ENCODE results near the gene PPARG.

PPARG gene

GRCh38 chr3:12424635-12425319, 135.9 kb downstream of the PPARG start:
- Histone ChIP-seq H3K36me3 (ENCODE audit: control insufficient read depth, insufficient read depth, low read length, severe bottlenecking) (peaks cover 82% of the 10 kb centered on the region), H3K27me3 (replicated peaks; ENCODE audit: control insufficient read depth, insufficient read depth, low read length) (no peaks in the 10 kb centered on the region), H3K4me3 (ENCODE audit: low read length) (no peak overlapping the region), H3K9ac (ENCODE audit: low read length) (no peak overlapping the region), H3K4me1 (ENCODE audit: control insufficient read depth, insufficient read depth, low read length) (peaks cover 64% of the 10 kb centered on the region), H3K9me3 (ENCODE audit: control insufficient read depth, low read length) (no peaks in the 10 kb centered on the region)
- DNase-seq (ENCODE audit: low read depth) = no peak

DNA sequence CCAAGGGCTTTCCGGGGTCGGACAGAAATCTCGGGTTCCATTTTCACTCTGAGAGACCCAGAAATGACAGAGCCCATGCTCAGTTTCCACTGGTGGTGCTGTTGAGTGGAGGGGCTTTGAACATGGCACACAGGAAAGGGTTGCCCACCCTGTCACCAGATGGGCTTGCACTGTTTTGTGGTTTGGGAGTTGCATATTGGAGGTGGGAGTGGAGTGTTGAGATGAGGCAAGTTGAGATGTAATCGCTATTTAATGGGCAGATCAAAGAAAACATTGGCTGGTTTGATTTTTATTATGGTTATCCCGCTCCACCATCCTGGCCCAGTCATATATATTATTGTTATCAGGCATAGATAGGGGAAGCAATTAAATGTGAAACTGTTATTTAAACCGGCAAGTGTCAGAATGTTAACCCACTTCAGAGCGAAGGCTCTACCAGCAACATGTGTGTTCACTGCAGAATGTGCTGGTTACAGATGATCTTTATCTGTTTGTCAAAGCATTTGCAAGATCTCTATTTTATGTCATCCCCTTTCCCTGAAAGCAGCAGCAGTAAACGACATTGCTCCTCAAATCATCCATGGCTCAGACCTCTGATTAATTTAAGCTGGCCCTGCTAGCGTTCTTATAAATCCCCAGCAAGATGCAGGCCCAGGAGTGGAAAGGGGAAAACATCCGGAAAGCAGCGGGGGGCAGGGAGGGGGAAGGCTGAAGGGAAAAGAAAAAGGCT, 137.1 kb downstream of the PPARG start:
- DNase-seq (ENCODE audit: low read depth) = no peak
- no peak overlapping the region for H3K4me3 ChIP-seq (ENCODE audit: low read length)

DNA sequence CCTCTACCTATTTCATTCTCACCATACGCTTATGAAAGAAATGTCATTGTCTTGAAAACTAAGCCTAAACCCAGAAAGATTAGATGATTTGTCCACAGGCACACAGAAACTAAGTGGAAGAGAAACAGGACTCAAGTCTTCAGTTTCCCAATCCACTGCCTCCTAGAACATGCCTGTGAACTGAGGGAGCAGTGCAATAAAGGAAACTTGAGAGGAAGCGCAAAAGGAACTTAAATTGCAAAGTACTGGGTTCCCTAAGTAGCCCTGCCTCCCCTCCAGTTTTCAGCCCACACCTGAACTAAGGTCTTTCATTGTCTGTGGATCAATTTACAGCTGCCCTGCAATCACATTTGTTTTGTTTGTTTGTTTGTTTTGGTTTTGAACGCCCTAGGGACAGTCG, 138.7 kb downstream of the PPARG start:
- no peaks in the 10 kb centered on the region for H3K9me3 ChIP-seq (ENCODE audit: control insufficient read depth, low read length)
- no peaks in the 10 kb centered on the region for H3K27me3 ChIP-seq (replicated peaks; ENCODE audit: control insufficient read depth, insufficient read depth, low read length)
- no peak overlapping the region for H3K4me3 ChIP-seq (ENCODE audit: low read length)
- peak; percentile 24 for DNase-seq (ENCODE audit: low read depth)
- H3K9ac ChIP-seq (ENCODE audit: low read length) = no peak overlapping the region
- H3K4me1 ChIP-seq (ENCODE audit: control insufficient read depth, insufficient read depth, low read length) = peaks cover 43% of the 10 kb centered on the region
- peaks cover 84% of the 10 kb centered on the region for H3K36me3 ChIP-seq (ENCODE audit: control insufficient read depth, insufficient read depth, low read length, severe bottlenecking)

More for the DNA sequence above, 137.1 kb downstream of the PPARG start:
- Histone ChIP-seq H3K4me1 (ENCODE audit: control insufficient read depth, insufficient read depth, low read length) (peaks cover 51% of the 10 kb centered on the region), H3K27me3 (replicated peaks; ENCODE audit: control insufficient read depth, insufficient read depth, low read length) (no peaks in the 10 kb centered on the region), H3K36me3 (ENCODE audit: control insufficient read depth, insufficient read depth, low read length, severe bottlenecking) (peaks cover 87% of the 10 kb centered on the region), H3K9ac (ENCODE audit: low read length) (no peak overlapping the region), H3K9me3 (ENCODE audit: control insufficient read depth, low read length) (no peaks in the 10 kb centered on the region)

- H3K27me3 ChIP-seq (replicated peaks; ENCODE audit: control insufficient read depth, insufficient read depth, low read length) = no peaks in the 10 kb centered on the region
Observed at GRCh38 chr3:12428126-12428525, 139.3 kb downstream of the PPARG start.

DNA sequence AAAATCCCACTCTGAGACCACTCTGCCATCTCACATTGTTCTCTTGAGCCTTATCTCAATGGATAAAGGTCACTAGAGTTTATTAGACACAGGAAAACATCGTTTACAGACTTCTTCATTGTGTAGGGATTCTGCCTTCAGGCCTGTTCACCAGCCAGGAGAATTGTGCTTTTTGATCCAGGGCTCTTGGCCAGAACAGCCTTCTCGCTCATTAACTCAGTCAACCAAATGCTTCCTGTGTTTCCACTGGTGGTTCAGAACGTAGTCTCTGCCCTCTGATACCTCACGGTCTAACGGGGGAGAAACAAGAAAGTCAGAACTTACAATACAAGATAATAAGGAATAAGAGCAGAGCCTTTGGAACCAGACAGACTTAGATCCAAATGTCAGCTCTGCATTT, 141.2 kb downstream of the PPARG start:
- Histone ChIP-seq H3K36me3 (ENCODE audit: control insufficient read depth, insufficient read depth, low read length, severe bottlenecking) (peaks cover 81% of the 10 kb centered on the region), H3K4me3 (ENCODE audit: low read length) (no peak overlapping the region), H3K9ac (ENCODE audit: low read length) (no peak overlapping the region), H3K4me1 (ENCODE audit: control insufficient read depth, insufficient read depth, low read length) (peaks cover 20% of the 10 kb centered on the region), H3K9me3 (ENCODE audit: control insufficient read depth, low read length) (no peaks in the 10 kb centered on the region), H3K27me3 (replicated peaks; ENCODE audit: control insufficient read depth, insufficient read depth, low read length) (no peaks in the 10 kb centered on the region)
- no peak for DNase-seq (ENCODE audit: low read depth)

More at GRCh38 chr3:12428126-12428525, 139.3 kb downstream of the PPARG start:
- H3K36me3 ChIP-seq (ENCODE audit: control insufficient read depth, insufficient read depth, low read length, severe bottlenecking) = peaks cover 82% of the 10 kb centered on the region
- no peak overlapping the region for H3K4me3 ChIP-seq (ENCODE audit: low read length)
- no peak overlapping the region for H3K9ac ChIP-seq (ENCODE audit: low read length)
- H3K4me1 ChIP-seq (ENCODE audit: control insufficient read depth, insufficient read depth, low read length) = peaks cover 39% of the 10 kb centered on the region
- H3K9me3 ChIP-seq (ENCODE audit: control insufficient read depth, low read length) = no peaks in the 10 kb centered on the region
- no peak for DNase-seq (ENCODE audit: low read depth)

- DNase-seq (ENCODE audit: low read depth) = no peak
- H3K4me3 ChIP-seq (ENCODE audit: low read length) = no peak overlapping the region
- no peak overlapping the region for H3K9ac ChIP-seq (ENCODE audit: low read length)
- peaks cover 23% of the 10 kb centered on the region for H3K4me1 ChIP-seq (ENCODE audit: control insufficient read depth, insufficient read depth, low read length)
- no peaks in the 10 kb centered on the region for H3K9me3 ChIP-seq (ENCODE audit: control insufficient read depth, low read length)
- H3K27me3 ChIP-seq (replicated peaks; ENCODE audit: control insufficient read depth, insufficient read depth, low read length) = no peaks in the 10 kb centered on the region
- peaks cover 59% of the 10 kb centered on the region for H3K36me3 ChIP-seq (ENCODE audit: control insufficient read depth, insufficient read depth, low read length, severe bottlenecking)
Observed at GRCh38 chr3:12433823-12434222, 145.0 kb downstream of the PPARG start.

DNA sequence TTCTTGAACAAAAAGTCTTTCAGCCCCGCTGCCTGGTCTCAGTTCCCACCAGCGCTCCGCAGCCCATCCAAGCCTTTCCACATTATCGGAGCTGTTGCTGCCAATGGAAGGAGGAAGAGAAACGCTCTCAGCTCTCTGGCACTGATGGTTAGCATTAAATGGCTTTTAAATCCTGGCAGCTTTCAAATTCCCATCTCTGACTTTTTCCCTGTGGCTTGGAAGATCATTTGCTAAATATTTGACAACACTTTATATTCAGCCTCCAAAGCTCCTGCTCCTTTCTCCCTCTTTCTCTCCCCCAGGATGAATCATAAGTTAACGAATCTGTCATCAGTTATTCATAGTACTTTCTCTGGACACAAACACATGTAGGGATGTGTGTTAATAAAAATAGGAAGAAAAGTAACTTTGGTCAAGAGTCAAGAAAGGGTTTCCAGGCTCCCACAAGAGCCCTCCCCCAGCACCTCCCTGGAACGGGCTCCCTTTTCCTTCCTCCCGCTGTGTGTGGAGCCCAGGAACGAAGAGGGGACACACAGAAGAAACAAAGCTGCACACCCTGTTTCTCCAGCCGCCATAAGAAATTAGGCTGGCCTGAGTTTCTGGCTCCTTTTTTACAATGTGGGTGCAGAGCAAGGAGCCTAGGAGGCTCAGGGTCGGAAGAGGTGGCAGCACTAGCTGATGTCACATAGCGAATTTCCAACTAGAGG, 147.8 kb downstream of the PPARG start:
- H3K4me1 ChIP-seq (ENCODE audit: control insufficient read depth, insufficient read depth, low read length) = peaks cover 50% of the 10 kb centered on the region
- H3K9ac ChIP-seq (ENCODE audit: low read length) = peak overlapping the region; percentile 76
- peak overlapping the region; percentile 70 for H3K4me3 ChIP-seq (ENCODE audit: low read length)
- peak; percentile 35 for DNase-seq (ENCODE audit: low read depth)
- peaks cover 35% of the 10 kb centered on the region for H3K36me3 ChIP-seq (ENCODE audit: control insufficient read depth, insufficient read depth, low read length, severe bottlenecking)
- no peaks in the 10 kb centered on the region for H3K27me3 ChIP-seq (replicated peaks; ENCODE audit: control insufficient read depth, insufficient read depth, low read length)
- no peaks in the 10 kb centered on the region for H3K9me3 ChIP-seq (ENCODE audit: control insufficient read depth, low read length)

DNA sequence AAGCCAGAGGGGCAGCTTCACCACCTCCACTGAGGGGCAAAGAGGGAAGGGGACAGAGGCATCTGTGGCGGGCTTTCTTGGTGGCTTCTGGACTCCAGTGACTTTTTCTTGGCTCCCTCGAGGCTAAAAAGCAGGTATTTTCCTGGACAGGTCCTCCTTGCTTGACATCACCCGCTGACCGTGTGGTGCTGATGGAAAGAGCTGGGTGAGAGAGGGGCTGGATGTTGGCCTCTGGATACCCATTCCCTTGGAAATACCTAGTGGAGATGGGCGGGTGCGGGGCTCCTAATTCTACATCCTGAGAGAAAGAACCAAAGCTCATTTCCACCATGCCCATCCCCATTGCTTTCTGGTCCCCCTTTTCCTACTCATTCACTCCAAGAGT, 148.3 kb downstream of the PPARG start:
- peaks cover 29% of the 10 kb centered on the region for H3K36me3 ChIP-seq (ENCODE audit: control insufficient read depth, insufficient read depth, low read length, severe bottlenecking)
- peaks cover 54% of the 10 kb centered on the region for H3K4me1 ChIP-seq (ENCODE audit: control insufficient read depth, insufficient read depth, low read length)
- no peak for DNase-seq (ENCODE audit: low read depth)
- no peaks in the 10 kb centered on the region for H3K9me3 ChIP-seq (ENCODE audit: control insufficient read depth, low read length)
- no peaks in the 10 kb centered on the region for H3K27me3 ChIP-seq (replicated peaks; ENCODE audit: control insufficient read depth, insufficient read depth, low read length)
- H3K4me3 ChIP-seq (ENCODE audit: low read length) = peak overlapping the region; percentile 70
- peak overlapping the region; percentile 76 for H3K9ac ChIP-seq (ENCODE audit: low read length)

- no peaks in the 10 kb centered on the region for H3K27me3 ChIP-seq (replicated peaks; ENCODE audit: control insufficient read depth, insufficient read depth, low read length)
- H3K4me3 ChIP-seq (ENCODE audit: low read length) = no peak overlapping the region
- no peak for DNase-seq (ENCODE audit: low read depth)
- no peaks in the 10 kb centered on the region for H3K9me3 ChIP-seq (ENCODE audit: control insufficient read depth, low read length)
- H3K9ac ChIP-seq (ENCODE audit: low read length) = no peak overlapping the region
- H3K36me3 ChIP-seq (ENCODE audit: control insufficient read depth, insufficient read depth, low read length, severe bottlenecking) = peaks cover 24% of the 10 kb centered on the region
- H3K4me1 ChIP-seq (ENCODE audit: control insufficient read depth, insufficient read depth, low read length) = peaks cover 60% of the 10 kb centered on the region
Observed at GRCh38 chr3:12437861-12438260, 149.0 kb downstream of the PPARG start.

- Histone ChIP-seq H3K27me3 (replicated peaks; ENCODE audit: control insufficient read depth, insufficient read depth, low read length) (no peaks in the 10 kb centered on the region), H3K9ac (ENCODE audit: low read length) (no peak overlapping the region), H3K4me3 (ENCODE audit: low read length) (no peak overlapping the region), H3K4me1 (ENCODE audit: control insufficient read depth, insufficient read depth, low read length) (peaks cover 60% of the 10 kb centered on the region), H3K36me3 (ENCODE audit: control insufficient read depth, insufficient read depth, low read length, severe bottlenecking) (peaks cover 24% of the 10 kb centered on the region), H3K9me3 (ENCODE audit: control insufficient read depth, low read length) (no peaks in the 10 kb centered on the region)
- no peak for DNase-seq (ENCODE audit: low read depth)
Observed at GRCh38 chr3:12438318-12438717, 149.4 kb downstream of the PPARG start.

- Histone ChIP-seq H3K4me3 (ENCODE audit: low read length) (no peak overlapping the region), H3K4me1 (ENCODE audit: control insufficient read depth, insufficient read depth, low read length) (peaks cover 60% of the 10 kb centered on the region), H3K36me3 (ENCODE audit: control insufficient read depth, insufficient read depth, low read length, severe bottlenecking) (peaks cover 13% of the 10 kb centered on the region), H3K27me3 (replicated peaks; ENCODE audit: control insufficient read depth, insufficient read depth, low read length) (no peaks in the 10 kb centered on the region), H3K9me3 (ENCODE audit: control insufficient read depth, low read length) (no peaks in the 10 kb centered on the region), H3K9ac (ENCODE audit: low read length) (peak overlapping the region; percentile 7)
- no peak for DNase-seq (ENCODE audit: low read depth)
Observed at GRCh38 chr3:12439161-12439940, 150.5 kb downstream of the PPARG start.

Data from adipocyte (in vitro differentiated cells).